Lung (tissue), 12 donors: ENCODE measurements around the gene GNAL. TPM values are rescaled to one million over a fixed set of nuclear protein-coding genes. Genes with fewer than 3 reads are reported as not detected.

ENCODE experiments used
- ATAC-seq: fragments of 200-7000 bp; cut with Tn5 transposase; one replicate; pipeline ENCODE4 v1.9.1; 2020; ENCODE audit warnings: moderate number of reproducible peaks; ENCODE audit not compliant: insufficient read depth, low FRiP score
- DNase-seq, 3 donors: peaks; one replicate each; pipeline ENCODE4 v3.0.0-alpha.2; 2013 to 2017
- H3K27ac ChIP-seq, 2 donors: one replicate each; pipeline ENCODE4 v1.5.1; 2013; ENCODE audit warnings: mild to moderate bottlenecking in 2 of 2, moderate library complexity in 2 of 2, control low read depth in 1 of 2, inconsistent platforms in 1 of 2, low read depth in 1 of 2, low read length in 1 of 2
- H3K27me3 ChIP-seq, 3 donors: one replicate each; pipeline ENCODE4 v1.5.1; 2013; ENCODE audit warnings: low read length in 2 of 3; ENCODE audit not compliant: control insufficient read depth in 3 of 3, insufficient read depth in 3 of 3
- H3K36me3 ChIP-seq, 4 donors: one replicate each; pipeline ENCODE4 v1.5.1; 2013; ENCODE audit warnings: low read length in 4 of 4, mild to moderate bottlenecking in 1 of 4, moderate library complexity in 1 of 4; ENCODE audit not compliant: control insufficient read depth in 4 of 4, insufficient read depth in 4 of 4
- H3K4me1 ChIP-seq, 5 donors: one replicate each; pipeline ENCODE4 v1.5.1; 2013; ENCODE audit warnings: low read length in 5 of 5, mild to moderate bottlenecking in 2 of 5, moderate library complexity in 1 of 5; ENCODE audit not compliant: control insufficient read depth in 5 of 5, insufficient read depth in 5 of 5
- H3K4me3 ChIP-seq: one replicate; pipeline ENCODE4 v1.5.1; 2013; ENCODE audit warnings: mild to moderate bottlenecking, control low read depth, moderate library complexity
- H3K9ac ChIP-seq, 2 donors: one replicate each; pipeline ENCODE4 v1.5.1; 2013; ENCODE audit warnings: low read length in 2 of 2, control low read depth in 1 of 2; ENCODE audit not compliant: insufficient read depth in 1 of 2
- H3K9me3 ChIP-seq, 4 donors: one replicate each; pipeline ENCODE4 v1.5.1; 2013; ENCODE audit warnings: low read length in 3 of 4, mild to moderate bottlenecking in 1 of 4, moderate library complexity in 1 of 4; ENCODE audit not compliant: control insufficient read depth in 4 of 4, insufficient read depth in 3 of 4
- WGBS, 2 donors: extraction: QIAGEN DNeasy Blood & Tissue Kit; methylation state at CpG; one replicate each; pipeline ENCODE4 v1.1.7; 2013; 5-methylcytosine and 5-hydroxymethylcytosine counted together
- polyA plus RNA-seq, 2 donors: library from polyadenylated mRNA; stranded (reverse); fragments of 200-250 nt; gene quantifications; one replicate each; pipeline ENCODE4 v1.2.1, GENCODE V29; 2013
- total RNA-seq, 2 donors: library from RNA; depleted of rRNA in 1 of 2; stranded (reverse); fragments of >200 nt in 1 of 2; gene quantifications; one replicate each; pipeline ENCODE4 v1.2.1, GENCODE V29; 2014 to 2021
- TF ChIP-seq, protein P1 (sequence below): IDR thresholded peaks from 2 replicates; pipeline ENCODE4 v1.5.1; 2012; ENCODE audit warnings: mild to moderate bottlenecking; ENCODE audit errors: control extremely low read depth, extremely low read depth
- donor health status: control.
- donor health status: control.
- donor health status: Bipolar disorder and iron deficiency.
- donor health status: healthy.
- donor health status: DM: yes; HTN: yes; CAD: no.

Gene GNAL
- total and polyA plus RNA-seq, 4 donors, result 0.49 to 3.7 (median 2.5) TPM

DNA sequence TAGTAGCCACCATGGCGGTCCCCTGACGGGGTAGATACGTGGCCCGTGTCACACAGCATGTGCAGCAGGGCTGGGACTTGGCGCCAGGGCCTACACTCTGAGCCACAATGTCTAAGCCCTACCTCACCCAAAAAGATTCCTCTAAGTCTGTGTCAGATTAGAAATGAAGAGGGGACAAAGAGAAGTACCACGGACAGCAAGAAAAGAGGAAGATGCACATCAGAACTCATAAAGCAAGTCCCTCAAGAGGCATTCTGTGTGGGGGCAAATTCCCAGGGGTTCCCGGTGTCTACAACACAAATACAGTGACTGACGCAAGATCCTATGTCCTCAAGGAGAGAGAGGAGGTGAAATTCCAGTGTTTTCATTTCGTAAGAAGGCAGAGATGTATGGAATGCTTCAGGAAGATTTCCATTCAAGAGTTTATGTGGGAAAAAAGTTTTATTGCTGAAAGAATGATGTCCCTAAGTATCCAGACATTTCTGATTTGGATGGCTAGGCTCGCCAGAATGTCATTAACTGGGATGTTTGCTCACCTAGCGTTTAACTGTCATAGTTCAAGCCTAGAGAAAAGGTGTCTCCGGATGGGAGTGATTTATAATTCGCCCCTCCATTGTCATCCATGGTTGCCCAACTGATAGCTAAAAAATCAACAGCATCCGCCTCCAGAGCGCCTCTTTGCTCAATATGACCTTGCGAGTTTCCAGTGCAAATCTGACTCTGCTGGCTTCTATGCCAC, 86.5 kb downstream of the GNAL start:
- Histone ChIP-seq H3K27me3 (no peaks in the 10 kb centered on the region), H3K36me3 (no peaks in the 10 kb centered on the region), H3K27ac (no peak overlapping the region), H3K9me3 (no peaks in the 10 kb centered on the region), H3K9ac (no peak overlapping the region), H3K4me3 (no peak overlapping the region), H3K4me1 (no peaks in the 10 kb centered on the region)
- DNase-seq (no peak), ATAC-seq (no peak)
- 91 to 92% methylated on average over 16 of the region's 16 CpGs for WGBS, 2 donors
- TF ChIP-seq, protein P1, sequence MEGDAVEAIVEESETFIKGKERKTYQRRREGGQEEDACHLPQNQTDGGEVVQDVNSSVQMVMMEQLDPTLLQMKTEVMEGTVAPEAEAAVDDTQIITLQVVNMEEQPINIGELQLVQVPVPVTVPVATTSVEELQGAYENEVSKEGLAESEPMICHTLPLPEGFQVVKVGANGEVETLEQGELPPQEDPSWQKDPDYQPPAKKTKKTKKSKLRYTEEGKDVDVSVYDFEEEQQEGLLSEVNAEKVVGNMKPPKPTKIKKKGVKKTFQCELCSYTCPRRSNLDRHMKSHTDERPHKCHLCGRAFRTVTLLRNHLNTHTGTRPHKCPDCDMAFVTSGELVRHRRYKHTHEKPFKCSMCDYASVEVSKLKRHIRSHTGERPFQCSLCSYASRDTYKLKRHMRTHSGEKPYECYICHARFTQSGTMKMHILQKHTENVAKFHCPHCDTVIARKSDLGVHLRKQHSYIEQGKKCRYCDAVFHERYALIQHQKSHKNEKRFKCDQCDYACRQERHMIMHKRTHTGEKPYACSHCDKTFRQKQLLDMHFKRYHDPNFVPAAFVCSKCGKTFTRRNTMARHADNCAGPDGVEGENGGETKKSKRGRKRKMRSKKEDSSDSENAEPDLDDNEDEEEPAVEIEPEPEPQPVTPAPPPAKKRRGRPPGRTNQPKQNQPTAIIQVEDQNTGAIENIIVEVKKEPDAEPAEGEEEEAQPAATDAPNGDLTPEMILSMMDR, result no peak

DNA sequence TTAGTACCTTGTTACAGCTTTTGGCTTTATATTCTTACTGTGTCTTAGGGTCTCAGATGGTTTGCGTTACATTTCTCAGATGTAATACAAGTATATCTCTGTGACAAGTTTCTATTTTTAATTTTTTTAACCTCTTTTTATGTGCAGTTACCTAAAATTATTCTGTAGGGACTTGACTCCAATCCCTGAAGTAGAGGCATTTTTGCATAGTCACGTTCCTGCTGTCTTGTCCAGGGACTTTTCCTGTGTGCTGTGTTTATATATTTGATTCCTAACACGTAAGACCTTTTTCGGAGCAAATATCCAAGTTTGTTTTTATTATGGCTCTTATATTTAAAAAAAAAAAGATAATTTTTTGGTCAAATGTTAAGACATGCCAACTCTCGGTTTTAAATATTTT, 91.0 kb downstream of the GNAL start:
- WGBS, 2 donors, result 66 to 79% methylated on average over 5 of the region's 5 CpGs
- Histone ChIP-seq H3K27ac (no peak overlapping the region), H3K9me3 (no peaks in the 10 kb centered on the region), H3K4me1 (no peaks in the 10 kb centered on the region), H3K4me3 (no peak overlapping the region), H3K36me3 (no peaks in the 10 kb centered on the region), H3K9ac (no peak overlapping the region), H3K27me3 (no peaks in the 10 kb centered on the region)
- TF ChIP-seq, protein P1, result no peak
- no peak for ATAC-seq
- DNase-seq, result no peak

GRCh38 chr18:11783716-11784331, 94.8 kb downstream of the GNAL start:
- H3K9me3 ChIP-seq, result no peaks in the 10 kb centered on the region
- TF ChIP-seq, protein P1, result no peak
- H3K9ac ChIP-seq, result no peak overlapping the region
- 93 to 95% methylated on average over 7 of the region's 7 CpGs for WGBS, 2 donors
- no peak overlapping the region for H3K27ac ChIP-seq
- DNase-seq (no peak), ATAC-seq (no peak)
- no peaks in the 10 kb centered on the region for H3K36me3 ChIP-seq
- no peak overlapping the region for H3K4me3 ChIP-seq
- H3K27me3 ChIP-seq, result no peaks in the 10 kb centered on the region
- peaks cover 0 to 5% (median 0%) of the 10 kb centered on the region in 5 donors for H3K4me1 ChIP-seq
